Liver (tissue), 9 donors: ENCODE results near the gene RAB6B. TPM values are rescaled to one million over a fixed set of nuclear protein-coding genes. Genes with fewer than 3 reads are reported as not detected.

Experiments
- DNase-seq: peaks from one replicate; pipeline ENCODE4 v3.0.0-alpha.2; 2017; ENCODE audit warnings: low spot score
- H3K27ac ChIP-seq, 2 donors: one replicate each; pipeline ENCODE4 v1.7.0; 2013; ENCODE audit warnings: inconsistent platforms in 2 of 2, low read length in 2 of 2, control low read depth in 1 of 2, low read depth in 1 of 2, mild to moderate bottlenecking in 1 of 2
- H3K27me3 ChIP-seq, 4 donors: one replicate each; pipeline versions ENCODE4 v1.6.1 to v1.7.0; 2013; ENCODE audit warnings: low read length in 3 of 4, inconsistent platforms in 1 of 4, mild to moderate bottlenecking in 1 of 4, moderate library complexity in 1 of 4; ENCODE audit not compliant: control insufficient read depth in 4 of 4, insufficient read depth in 4 of 4
- H3K36me3 ChIP-seq, 4 donors: one replicate each; pipeline versions ENCODE4 v1.6.1 to v1.7.0; 2013; ENCODE audit warnings: low read length in 3 of 4, mild to moderate bottlenecking in 3 of 4, low read depth in 1 of 4, moderate library complexity in 1 of 4; ENCODE audit not compliant: control insufficient read depth in 4 of 4, insufficient read depth in 3 of 4
- H3K4me1 ChIP-seq, 4 donors: one replicate each; pipeline versions ENCODE4 v1.6.1 to v1.7.0; 2013; ENCODE audit warnings: low read length in 3 of 4, mild to moderate bottlenecking in 3 of 4, moderate library complexity in 1 of 4; ENCODE audit not compliant: control insufficient read depth in 4 of 4, insufficient read depth in 4 of 4
- H3K4me3 ChIP-seq, 3 donors: one replicate each; pipeline versions ENCODE4 v1.6.1 to v1.7.0; 2013; ENCODE audit warnings: low read length in 3 of 3, control low read depth in 1 of 3, low read depth in 1 of 3, mild to moderate bottlenecking in 1 of 3
- H3K9ac ChIP-seq, 2 donors: one replicate each; pipeline ENCODE4 v1.7.0; 2013; ENCODE audit warnings: low read length in 2 of 2, mild to moderate bottlenecking in 2 of 2, moderate library complexity in 2 of 2, control low read depth in 1 of 2, low read depth in 1 of 2
- H3K9me3 ChIP-seq, 4 donors: one replicate each; pipeline versions ENCODE4 v1.6.1 to v1.7.0; 2013; ENCODE audit warnings: low read length in 3 of 4; ENCODE audit not compliant: control insufficient read depth in 4 of 4
- CTCF ChIP-seq: fragments of 150-350 bp; IDR thresholded peaks from 2 replicates; pipeline ENCODE4 v1.5.1; 2017; ENCODE audit warnings: improper control_type of control experiment, low read depth, low read length; ENCODE audit not compliant: missing input control
- EGR1 ChIP-seq, 2 donors: IDR thresholded peaks; 2 replicates each; pipeline ENCODE4 v1.6.1; 2016 to 2018; ENCODE audit warnings: antibody characterized with exemption in 2 of 2, low read depth in 2 of 2
- FOXA1 ChIP-seq: IDR thresholded peaks from 2 replicates; pipeline ENCODE4 v1.6.1; 2016; ENCODE audit warnings: antibody characterized with exemption
- FOXA2 ChIP-seq: IDR thresholded peaks from 2 replicates; pipeline ENCODE4 v1.6.1; 2016; ENCODE audit warnings: antibody characterized with exemption
- JUND ChIP-seq, 2 donors: IDR thresholded peaks; 2 replicates each; pipeline ENCODE4 v1.6.1; 2016; ENCODE audit warnings: antibody characterized with exemption in 2 of 2
- MAX ChIP-seq: IDR thresholded peaks from 2 replicates; pipeline ENCODE4 v1.6.1; 2016; ENCODE audit warnings: antibody characterized with exemption
- NR2F2 ChIP-seq: IDR thresholded peaks from 2 replicates; pipeline ENCODE4 v1.6.1; 2016; ENCODE audit warnings: antibody characterized with exemption
- RAD21 ChIP-seq, 2 donors: IDR thresholded peaks; 2 replicates each; pipeline ENCODE4 v1.6.1; 2016; ENCODE audit warnings: antibody characterized with exemption in 2 of 2, mild to moderate bottlenecking in 2 of 2
- REST ChIP-seq: IDR thresholded peaks from 2 replicates; pipeline ENCODE4 v1.6.1; 2016; ENCODE audit warnings: antibody characterized with exemption, mild to moderate bottlenecking
- RXRA ChIP-seq, 2 donors: IDR thresholded peaks; 2 replicates each; pipeline ENCODE4 v1.6.1; 2017 to 2018; ENCODE audit warnings: antibody characterized with exemption in 2 of 2, mild to moderate bottlenecking in 1 of 2
- SP1 ChIP-seq: IDR thresholded peaks from 2 replicates; pipeline ENCODE4 v1.6.1; 2018; ENCODE audit warnings: antibody characterized with exemption, mild to moderate bottlenecking
- WGBS: extraction: QIAGEN DNeasy Blood & Tissue Kit; methylation state at CpG from one replicate; pipeline ENCODE4 v1.1.7; 2013; 5-methylcytosine and 5-hydroxymethylcytosine counted together
- polyA plus RNA-seq, 2 donors: library from polyadenylated mRNA; stranded (reverse) in 1 of 2; unstranded in 1 of 2; fragments of 200-250 nt in 1 of 2; fragments of >200 nt in 1 of 2; fragmentation: Nextera tagmentation in 1 of 2; extraction: Ambion mirVana in 1 of 2; gene quantifications; one replicate each; pipeline versions ENCODE4 v1.2.1 to v1.2.3, GENCODE V29; 2013 to 2015
- total RNA-seq, 2 donors: library from RNA; depleted of rRNA; stranded (reverse); fragments of >200 nt; gene quantifications; one replicate each; pipeline ENCODE4 v1.2.3, GENCODE V29; 2014
- TF ChIP-seq, protein P1 (sequence below): IDR thresholded peaks from 2 replicates; pipeline ENCODE4 v1.6.1; 2016; ENCODE audit warnings: antibody characterized with exemption
- donor health status: healthy.
- donor health status: healthy.
- donor health status: healthy.
- donor health status: healthy.
- donor health status: healthy.

RAB6B gene
- total and polyA plus RNA-seq, 4 donors, result 0.08 to 2.8 (median 0.28) TPM

- Histone ChIP-seq H3K27ac (no peak overlapping the region), H3K27me3 (peaks cover 0 to 2% (median 0%) of the 10 kb centered on the region in 4 donors), H3K9me3 (no peaks in the 10 kb centered on the region), H3K9ac (no peak overlapping the region), H3K36me3 (no peaks in the 10 kb centered on the region), H3K4me1 (no peaks in the 10 kb centered on the region), H3K4me3 (no peak overlapping the region)
- no peak for DNase-seq
- TF ChIP-seq RAD21 (IDR thresholded peaks at IDR 0.05) (no peak), EGR1 (IDR thresholded peaks at IDR 0.05; ENCODE audit: low read depth in 2 of 2) (no peak), FOXA2 (no peak), FOXA1 (no peak), JUND (IDR thresholded peaks at IDR 0.05) (no peak)
- TF ChIP-seq, protein P1, sequence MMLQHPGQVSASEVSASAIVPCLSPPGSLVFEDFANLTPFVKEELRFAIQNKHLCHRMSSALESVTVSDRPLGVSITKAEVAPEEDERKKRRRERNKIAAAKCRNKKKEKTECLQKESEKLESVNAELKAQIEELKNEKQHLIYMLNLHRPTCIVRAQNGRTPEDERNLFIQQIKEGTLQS, result no peak
- WGBS, result 89% methylated on average over 4 of the region's 4 CpGs
Measured at GRCh38 chr3:133872161-133872560, 23.5 kb downstream of the RAB6B start.

DNA sequence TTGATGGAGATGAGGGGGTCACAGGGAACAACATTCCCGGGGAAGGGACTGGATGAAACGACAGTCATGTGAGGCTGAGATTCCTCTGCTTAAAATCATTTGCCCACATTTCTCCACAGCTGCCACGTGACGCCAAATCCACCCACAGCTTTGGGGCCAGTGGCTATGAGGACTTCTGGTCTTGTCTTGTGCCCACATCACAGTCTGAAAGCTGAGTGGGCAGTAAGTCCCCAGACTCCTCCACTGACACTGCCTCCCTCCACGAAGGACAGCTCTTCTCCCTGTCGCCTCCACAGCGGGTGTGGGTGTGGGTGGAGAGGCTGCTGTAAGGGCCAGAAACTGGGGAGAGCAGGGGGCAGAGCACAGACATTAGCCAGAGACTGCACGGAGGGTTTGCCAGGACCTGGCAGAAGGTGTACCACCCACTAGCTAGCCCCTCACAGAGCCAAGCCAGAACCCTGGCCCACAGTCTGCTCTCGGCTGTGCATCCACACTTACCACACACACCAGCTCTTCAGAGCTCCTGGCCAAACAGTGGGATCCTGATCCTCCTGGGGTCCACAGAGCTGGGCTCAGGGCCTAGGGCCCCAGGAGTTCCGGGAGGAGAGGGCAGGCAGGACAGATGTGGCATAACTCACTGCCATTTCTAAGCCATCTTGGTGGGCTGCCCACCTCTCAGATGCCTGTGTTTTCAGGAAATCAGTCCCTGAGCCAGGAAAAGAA is 24.2 kb downstream of the RAB6B start:
- 93% methylated on average over 10 of the region's 10 CpGs for WGBS
- H3K27ac ChIP-seq, result no peak overlapping the region
- H3K4me3 ChIP-seq, result no peak overlapping the region
- no peak for DNase-seq
- TF ChIP-seq SP1, result no peak
- H3K27me3 ChIP-seq, result peaks cover 0 to 2% (median 0%) of the 10 kb centered on the region in 4 donors
- H3K4me1 ChIP-seq, result no peaks in the 10 kb centered on the region
- H3K36me3 ChIP-seq, result no peaks in the 10 kb centered on the region
- no peaks in the 10 kb centered on the region for H3K9me3 ChIP-seq
- H3K9ac ChIP-seq, result no peak overlapping the region

GRCh38 chr3:133870822-133871221 is 24.9 kb downstream of the RAB6B start:
- TF ChIP-seq RXRA (IDR thresholded peaks at IDR 0.05) (no peak), MAX (no peak), CTCF (no peak), NR2F2 (no peak), FOXA2 (no peak), REST (no peak)

More at GRCh38 chr3:133870822-133871221, 24.9 kb downstream of the RAB6B start:
- H3K4me3 ChIP-seq, result no peak overlapping the region
- H3K27ac ChIP-seq, result no peak overlapping the region
- DNase-seq, result no peak
- H3K36me3 ChIP-seq, result no peaks in the 10 kb centered on the region
- no peaks in the 10 kb centered on the region for H3K4me1 ChIP-seq
- no peak overlapping the region for H3K9ac ChIP-seq
- H3K9me3 ChIP-seq, result no peaks in the 10 kb centered on the region
- peaks cover 0 to 2% (median 0%) of the 10 kb centered on the region in 4 donors for H3K27me3 ChIP-seq
